B cell (primary cell): Measurements from ENCODE around the gene MYO9B. TPM values are rescaled to one million over a fixed set of nuclear protein-coding genes. Genes with fewer than 3 reads are reported as not detected.

ENCODE experiments used
- ATAC-seq: fragments of 200-7000 bp; cut with Tn5 transposase; one replicate; pipeline ENCODE4 v1.10.0; 2021; ENCODE audit warnings: low read depth, mild to moderate bottlenecking, moderate number of reproducible peaks, moderate library complexity
- CTCF ChIA-PET: fragments of 350-600 bp; sonication (Branson Sonifier 250); formaldehyde crosslinking; loops from one replicate; lab custom pipeline; 2021; ENCODE audit warnings: antibody characterized with exemption, inconsistent platforms; lab: Charles Lee
- POLR2A ChIA-PET: fragments of 350-600 bp; sonication (Branson Sonifier 250); formaldehyde crosslinking; loops from one replicate; lab custom pipeline; 2021; ENCODE audit warnings: antibody characterized with exemption; lab: Charles Lee
- DNase-seq: peaks from one replicate; pipeline ENCODE4 v3.0.0; 2013
- H2AFZ ChIP-seq: 2 replicates; pipeline ENCODE4 v1.6.1; 2012; ENCODE audit warnings: mild to moderate bottlenecking, low read depth, low read length; ENCODE audit not compliant: insufficient read depth, poor library complexity, severe bottlenecking
- H3K27ac ChIP-seq, 2 donors: 1 replicate in 1 of 2; 2 replicates in 1 of 2; pipeline ENCODE4 v1.5.1; 2012 to 2013; ENCODE audit warnings: low read length in 2 of 2, mild to moderate bottlenecking in 2 of 2, moderate library complexity in 1 of 2
- H3K27me3 ChIP-seq, 4 experiments: fragments of 200-600 bp in 1 of 4; sonication (generic) in 1 of 4; replicated peaks in 1 of 4; 1 replicate in 2 of 4; 2 replicates in 2 of 4; pipeline versions ENCODE4 v1.6.1 to v1.7.0; 2013 to 2016; ENCODE audit warnings: low read length in 3 of 4, mild to moderate bottlenecking in 2 of 4, mixed read lengths in 1 of 4, moderate library complexity in 1 of 4; ENCODE audit not compliant: insufficient read depth in 4 of 4, control insufficient read depth in 3 of 4; ENCODE audit errors: control extremely low read depth in 1 of 4
- H3K36me3 ChIP-seq, 2 experiments: replicated peaks in 1 of 2; 1 replicate in 1 of 2; 2 replicates in 1 of 2; pipeline versions ENCODE4 v1.6.1 to v1.7.1; 2013; ENCODE audit warnings: low read length in 1 of 2; ENCODE audit not compliant: insufficient read depth in 2 of 2, control insufficient read depth in 1 of 2; ENCODE audit errors: control extremely low read depth in 1 of 2, extremely low read depth in 1 of 2
- H3K4me1 ChIP-seq, 2 donors: fragments of 200-600 bp in 1 of 2; sonication (generic) in 1 of 2; 1 replicate in 1 of 2; 2 replicates in 1 of 2; pipeline versions ENCODE4 v1.5.1 to v1.6.1; 2013 to 2017; ENCODE audit warnings: low read length in 2 of 2; ENCODE audit not compliant: control insufficient read depth in 2 of 2, insufficient read depth in 2 of 2
- H3K4me2 ChIP-seq: replicated peaks from 2 replicates; pipeline ENCODE3; 2012; ENCODE audit warnings: mild to moderate bottlenecking, low read depth, low read length; ENCODE audit not compliant: poor library complexity, severe bottlenecking
- H3K4me3 ChIP-seq, 5 experiments: fragments of 200-600 bp in 1 of 5; sonication (generic) in 1 of 5; 1 replicate in 3 of 5; 2 replicates in 2 of 5; pipeline versions ENCODE4 v1.5.1 to v1.7.0; 2011 to 2016; ENCODE audit warnings: low read length in 4 of 5, mild to moderate bottlenecking in 4 of 5, low read depth in 2 of 5, control low read depth in 1 of 5, moderate library complexity in 1 of 5; ENCODE audit not compliant: insufficient read depth in 1 of 5; ENCODE audit errors: control extremely low read depth in 1 of 5, extremely low read depth in 1 of 5
- H3K79me2 ChIP-seq: fragments of 200-600 bp; sonication (generic); one replicate; pipeline ENCODE4 v1.6.0; 2016; ENCODE audit warnings: low read length; ENCODE audit not compliant: control insufficient read depth, insufficient read depth
- H3K9ac ChIP-seq: fragments of 200-600 bp; sonication (generic); 2 replicates; pipeline ENCODE4 v1.6.1; 2017; ENCODE audit warnings: mild to moderate bottlenecking, low read length, moderate library complexity
- H3K9me3 ChIP-seq, 3 donors: one replicate each; pipeline versions ENCODE4 v1.6.1 to v1.7.1; 2013; ENCODE audit warnings: low read length in 2 of 3; ENCODE audit not compliant: control insufficient read depth in 2 of 3, insufficient read depth in 1 of 3; ENCODE audit errors: control extremely low read depth in 1 of 3
- H4K20me1 ChIP-seq: 2 replicates; pipeline ENCODE4 v1.6.0; 2012; ENCODE audit warnings: mild to moderate bottlenecking, low read length; ENCODE audit not compliant: insufficient read depth, control insufficient read depth, poor library complexity, severe bottlenecking
- H3K27ac Mint-ChIP-seq: one replicate; pipeline ENCODE4 v1.8.0; 2021; ENCODE audit warnings: mixed read lengths
- H3K27me3 Mint-ChIP-seq: one replicate; pipeline ENCODE4 v1.8.0; 2021; ENCODE audit warnings: mixed read lengths
- H3K4me1 Mint-ChIP-seq: one replicate; pipeline ENCODE4 v1.8.0; 2021; ENCODE audit warnings: mixed read lengths
- H3K4me3 Mint-ChIP-seq: one replicate; pipeline ENCODE4 v1.8.0; 2021; ENCODE audit warnings: mixed read lengths
- H3K9me3 Mint-ChIP-seq: one replicate; pipeline ENCODE4 v1.8.0; 2022; ENCODE audit warnings: mixed read lengths; ENCODE audit not compliant: insufficient read depth
- EZH2 ChIP-seq: IDR thresholded peaks from 2 replicates; pipeline ENCODE4 v1.6.1; 2012; ENCODE audit warnings: borderline replicate concordance, low read depth, mild to moderate bottlenecking, moderate library complexity, low read length; ENCODE audit not compliant: insufficient read depth, poor library complexity, severe bottlenecking
- WGBS: methylation state at CpG from one replicate; pipeline ENCODE4 v1.1.5; 2013; ENCODE audit warnings: missing lambda C conversion rate; ENCODE audit not compliant: insufficient coverage; 5-methylcytosine and 5-hydroxymethylcytosine counted together
- intact Hi-C: fragments of 100-400 bp; cut with micrococcal nuclease; formaldehyde crosslinking; loops from one replicate; pipeline ENCODE4 v1.10.0; 2022
- polyA plus RNA-seq: library from polyadenylated mRNA; depleted of rRNA; stranded (reverse); fragments of >200 nt; gene quantifications from 2 replicates; pipeline ENCODE4 v1.2.3, GENCODE V29; 2012
- total RNA-seq, 2 donors: library from RNA; stranded (reverse); fragments of 120-200 nt in 1 of 2; gene quantifications; 1 replicate in 1 of 2; 2 replicates in 1 of 2; pipeline versions ENCODE4 v1.2.3 to v1.2.4, GENCODE V29; 2013 to 2022
- TF ChIP-seq, protein P1 (sequence below): fragments of 200-600 bp; IDR thresholded peaks from one replicate; pipeline ENCODE4 v1.8.0; 2022; ENCODE audit warnings: antibody characterized with exemption, mild to moderate bottlenecking

The MYO9B gene
- total and polyA plus RNA-seq, 2 donors (not counting 1 experiment from before 2014, with no cell fraction given) = 256 to 273 TPM

GRCh38 chr19:17240062-17240752 is 164.6 kb downstream of the MYO9B start:
- no peak overlapping the region for H2AFZ ChIP-seq
- ChIA-PET CTCF (no interaction called here), POLR2A (interaction anchor here (0.5 kb wide), 1 partner anchor 17 kb away, joined by 4 read pairs; no protein-coding TSS in a partner anchor)
- Mint-ChIP-seq H3K27ac (peak overlapping the region; percentile 15), H3K4me3 (no peak overlapping the region), H3K27me3 (no peaks in the 10 kb centered on the region), H3K9me3 (no peaks in the 10 kb centered on the region), H3K4me1 (peaks cover 20% of the 10 kb centered on the region)
- no peak for DNase-seq
- H4K20me1 ChIP-seq = no peaks in the 10 kb centered on the region
- no peak overlapping the region for H3K4me3 ChIP-seq
- ATAC-seq = no peak
- no peak overlapping the region for H3K4me2 ChIP-seq
- no peak overlapping the region for H3K27ac ChIP-seq
- no peaks in the 10 kb centered on the region for H3K79me2 ChIP-seq
- no peaks in the 10 kb centered on the region for H3K36me3 ChIP-seq
- TF ChIP-seq EZH2 = no peak
- TF ChIP-seq, protein P1, sequence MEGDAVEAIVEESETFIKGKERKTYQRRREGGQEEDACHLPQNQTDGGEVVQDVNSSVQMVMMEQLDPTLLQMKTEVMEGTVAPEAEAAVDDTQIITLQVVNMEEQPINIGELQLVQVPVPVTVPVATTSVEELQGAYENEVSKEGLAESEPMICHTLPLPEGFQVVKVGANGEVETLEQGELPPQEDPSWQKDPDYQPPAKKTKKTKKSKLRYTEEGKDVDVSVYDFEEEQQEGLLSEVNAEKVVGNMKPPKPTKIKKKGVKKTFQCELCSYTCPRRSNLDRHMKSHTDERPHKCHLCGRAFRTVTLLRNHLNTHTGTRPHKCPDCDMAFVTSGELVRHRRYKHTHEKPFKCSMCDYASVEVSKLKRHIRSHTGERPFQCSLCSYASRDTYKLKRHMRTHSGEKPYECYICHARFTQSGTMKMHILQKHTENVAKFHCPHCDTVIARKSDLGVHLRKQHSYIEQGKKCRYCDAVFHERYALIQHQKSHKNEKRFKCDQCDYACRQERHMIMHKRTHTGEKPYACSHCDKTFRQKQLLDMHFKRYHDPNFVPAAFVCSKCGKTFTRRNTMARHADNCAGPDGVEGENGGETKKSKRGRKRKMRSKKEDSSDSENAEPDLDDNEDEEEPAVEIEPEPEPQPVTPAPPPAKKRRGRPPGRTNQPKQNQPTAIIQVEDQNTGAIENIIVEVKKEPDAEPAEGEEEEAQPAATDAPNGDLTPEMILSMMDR = no peak
- H3K9ac ChIP-seq = no peak overlapping the region
- H3K27me3 ChIP-seq = no peaks in the 10 kb centered on the region
- H3K9me3 ChIP-seq = peaks cover 0 to 2% (median 0%) of the 10 kb centered on the region in 3 donors
- H3K4me1 ChIP-seq = peaks cover 0 to 20% of the 10 kb centered on the region in 2 donors
- WGBS = 93% methylated on average over 20 of the region's 24 CpGs
- intact Hi-C loops = no loop called here

- Histone ChIP-seq H4K20me1 (no peaks in the 10 kb centered on the region), H3K27ac (no peak overlapping the region), H3K9me3 (peaks cover 0 to 2% (median 0%) of the 10 kb centered on the region in 3 donors), H3K4me3 (no peak overlapping the region), H3K36me3 (no peaks in the 10 kb centered on the region), H2AFZ (no peak overlapping the region), H3K79me2 (no peaks in the 10 kb centered on the region), H3K4me2 (no peak overlapping the region), H3K4me1 (peaks cover 0 to 19% of the 10 kb centered on the region in 2 donors), H3K27me3 (no peaks in the 10 kb centered on the region), H3K9ac (no peak overlapping the region)
- H3K27me3 Mint-ChIP-seq = no peaks in the 10 kb centered on the region
- ChIA-PET POLR2A (interaction anchor here (1.4 kb wide), 1 partner anchor 14 kb away, joined by 4 read pairs; no protein-coding TSS in a partner anchor), CTCF (no interaction called here)
- intact Hi-C loops = no loop called here
- DNase-seq (no peak), ATAC-seq (no peak)
- no peak overlapping the region for H3K4me3 Mint-ChIP-seq
- H3K4me1 Mint-ChIP-seq = peaks cover 17% of the 10 kb centered on the region
- 96% methylated on average over 5 of the region's 6 CpGs for WGBS
- no peaks in the 10 kb centered on the region for H3K9me3 Mint-ChIP-seq
- peak overlapping the region; percentile 68 for H3K27ac Mint-ChIP-seq
- TF ChIP-seq, protein P1 = no peak
- no peak for TF ChIP-seq EZH2
Observed at GRCh38 chr19:17240826-17241399, 165.3 kb downstream of the MYO9B start.
